SU-DHL-6 (cell line): ENCODE results near the gene ACTL8.

Source experiments
- CTCF ChIP-seq: fragments of 200-600 bp; sonication (generic); IDR thresholded peaks from one replicate; pipeline ENCODE4 v1.5.1; 2017; ENCODE audit warnings: antibody characterized with exemption, mild to moderate bottlenecking, low read length, moderate library complexity; ENCODE audit not compliant: insufficient read depth, poor library complexity, severe bottlenecking
- EZH2phosphoT487 ChIP-seq: fragments of 200-600 bp; sonication (generic), shearing (Covaris generic); conservative IDR thresholded peaks from 2 replicates; pipeline ENCODE4 v1.6.1; 2018; ENCODE audit warnings: mild to moderate bottlenecking, antibody characterized with exemption, low read length, moderate library complexity, mixed read lengths

- TF ChIP-seq CTCF (no peak), EZH2phosphoT487 (no peak)
These were observed 48.7 kb upstream of the ACTL8 start for GRCh38 chr1:17706445-17706844.
